ENCODE data around the gene REM2. TPM values are rescaled to one million over a fixed set of nuclear protein-coding genes. Genes with fewer than 3 reads are reported as not detected.
A peak's percentile ranks its signal among the peaks of the same experiment; 100 is the strongest.
"Not testable (repeated sequence)": the region's sequence is repeated elsewhere in the genome, so short reads cannot be mapped to it uniquely, and the experiment has no call there.

REM2 gene
- polyA plus RNA-seq, 3 donors = 1.8 TPM; not detected in 2

DNA sequence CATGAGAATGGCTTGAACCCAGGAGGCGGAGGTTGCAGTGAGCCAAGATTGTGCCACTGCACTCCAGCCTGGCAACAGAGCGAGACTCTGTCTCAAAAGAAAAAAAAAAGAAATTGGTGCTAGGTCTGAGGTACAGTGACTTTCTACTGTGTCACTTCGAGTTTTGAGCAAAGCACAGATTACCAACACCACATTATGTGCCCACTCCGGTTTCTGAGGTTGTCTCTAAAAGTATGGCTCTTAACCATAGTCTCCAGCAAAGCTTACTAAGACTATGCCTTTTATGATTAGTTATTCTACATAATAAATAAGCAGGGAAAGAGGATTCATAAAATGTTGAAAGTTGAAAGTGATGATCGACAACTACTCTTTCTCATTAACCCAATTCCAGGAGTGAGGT lies 27.9 kb downstream of the REM2 start:
- H3K79me2 ChIP-seq (ENCODE audit: insufficient read depth, low read length) = peaks cover 84% of the 10 kb centered on the region
- Mint-ChIP-seq H3K4me1 (peaks cover 39% of the 10 kb centered on the region), H3K27me3 (ENCODE audit: low read depth in 3 of 3) (no peaks in the 10 kb centered on the region), H3K36me3 (peaks cover 36 to 66% of the 10 kb centered on the region in 2 donors), H3K27ac (peak overlapping the region in 2 of 7 donors; percentile 75 to 82), H3K9me3 (no peaks in the 10 kb centered on the region), H3K4me3 (no peak overlapping the region)
- no peak overlapping the region for H2AFZ ChIP-seq (ENCODE audit: insufficient read depth, low read depth, low read length, poor library complexity, severe bottlenecking)
- no peaks in the 10 kb centered on the region for H3K27me3 ChIP-seq (ENCODE audit: control insufficient read depth in 2 of 2, insufficient read depth in 2 of 2, low read length in 2 of 2)
- no peaks in the 10 kb centered on the region for H4K20me1 ChIP-seq (ENCODE audit: insufficient read depth, low read length)
- H3K36me3 ChIP-seq (replicated peaks in 1 of 2; ENCODE audit: control insufficient read depth in 1 of 2, insufficient read depth in 2 of 2, low read length in 2 of 2) = peaks cover 45 to 57% of the 10 kb centered on the region in 2 donors
- H3K4me1 ChIP-seq (ENCODE audit: control insufficient read depth in 1 of 2, insufficient read depth in 2 of 2, low read length in 2 of 2) = peaks cover 39 to 45% of the 10 kb centered on the region in 2 donors
- no peaks in the 10 kb centered on the region for H3K9me3 ChIP-seq (replicated peaks in 1 of 2; ENCODE audit: control insufficient read depth in 1 of 2, insufficient read depth in 1 of 2, low read length in 2 of 2)
- intact Hi-C loops (cut with micrococcal nuclease) = no loop called here
- H3K9ac ChIP-seq (ENCODE audit: insufficient read depth, low read length, poor library complexity, severe bottlenecking) = no peak overlapping the region
- H3K4me3 ChIP-seq (replicated peaks in 1 of 3; ENCODE audit: low read depth in 2 of 3, low read length in 3 of 3) = no peak overlapping the region
- H3K4me2 ChIP-seq (replicated peaks; ENCODE audit: extremely low read depth, low read length, poor library complexity, severe bottlenecking) = no peak overlapping the region
- peak overlapping the region in 1 of 2 donors; percentile 28 for H3K27ac ChIP-seq (ENCODE audit: low read depth in 1 of 2, low read length in 2 of 2)
- DNase-seq = no peak
- no CpG with 5 or more reads among the region's 5 CpGs for WGBS (ENCODE audit: insufficient coverage)
- TF ChIP-seq, protein P1, sequence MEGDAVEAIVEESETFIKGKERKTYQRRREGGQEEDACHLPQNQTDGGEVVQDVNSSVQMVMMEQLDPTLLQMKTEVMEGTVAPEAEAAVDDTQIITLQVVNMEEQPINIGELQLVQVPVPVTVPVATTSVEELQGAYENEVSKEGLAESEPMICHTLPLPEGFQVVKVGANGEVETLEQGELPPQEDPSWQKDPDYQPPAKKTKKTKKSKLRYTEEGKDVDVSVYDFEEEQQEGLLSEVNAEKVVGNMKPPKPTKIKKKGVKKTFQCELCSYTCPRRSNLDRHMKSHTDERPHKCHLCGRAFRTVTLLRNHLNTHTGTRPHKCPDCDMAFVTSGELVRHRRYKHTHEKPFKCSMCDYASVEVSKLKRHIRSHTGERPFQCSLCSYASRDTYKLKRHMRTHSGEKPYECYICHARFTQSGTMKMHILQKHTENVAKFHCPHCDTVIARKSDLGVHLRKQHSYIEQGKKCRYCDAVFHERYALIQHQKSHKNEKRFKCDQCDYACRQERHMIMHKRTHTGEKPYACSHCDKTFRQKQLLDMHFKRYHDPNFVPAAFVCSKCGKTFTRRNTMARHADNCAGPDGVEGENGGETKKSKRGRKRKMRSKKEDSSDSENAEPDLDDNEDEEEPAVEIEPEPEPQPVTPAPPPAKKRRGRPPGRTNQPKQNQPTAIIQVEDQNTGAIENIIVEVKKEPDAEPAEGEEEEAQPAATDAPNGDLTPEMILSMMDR (IDR thresholded peaks at IDR 0.05) = no peak

- peaks cover 48 to 53% of the 10 kb centered on the region in 2 donors for H3K4me1 ChIP-seq (ENCODE audit: control insufficient read depth in 1 of 2, insufficient read depth in 2 of 2, low read length in 2 of 2)
- peaks cover 48% of the 10 kb centered on the region for H3K4me1 Mint-ChIP-seq
- no CpG with 5 or more reads among the region's 4 CpGs for WGBS (ENCODE audit: insufficient coverage)
- H3K79me2 ChIP-seq (ENCODE audit: insufficient read depth, low read length) = peaks cover 84% of the 10 kb centered on the region
- not testable (repeated sequence) for H3K27me3 ChIP-seq (ENCODE audit: control insufficient read depth in 2 of 2, insufficient read depth in 2 of 2, low read length in 2 of 2); H3K4me3 Mint-ChIP-seq; H3K9me3 ChIP-seq (replicated peaks in 1 of 2; ENCODE audit: control insufficient read depth in 1 of 2, insufficient read depth in 1 of 2, low read length in 2 of 2); H4K20me1 ChIP-seq (ENCODE audit: insufficient read depth, low read length); H3K9ac ChIP-seq (ENCODE audit: insufficient read depth, low read length, poor library complexity, severe bottlenecking); H2AFZ ChIP-seq (ENCODE audit: insufficient read depth, low read depth, low read length, poor library complexity, severe bottlenecking); H3K9me3 Mint-ChIP-seq; H3K27me3 Mint-ChIP-seq (ENCODE audit: low read depth in 3 of 3)
- H3K27ac ChIP-seq (ENCODE audit: low read depth in 1 of 2, low read length in 2 of 2) = peak overlapping the region; percentile 77 to 99
- peaks cover 16 to 25% of the 10 kb centered on the region in 2 donors for H3K36me3 ChIP-seq (replicated peaks in 1 of 2; ENCODE audit: control insufficient read depth in 1 of 2, insufficient read depth in 2 of 2, low read length in 2 of 2)
- peak overlapping the region; percentile 90 to 100 (median 100) for H3K27ac Mint-ChIP-seq
- DNase-seq = peak; percentile 21 to 71 (median 59)
- H3K36me3 Mint-ChIP-seq = peaks cover 26 to 50% of the 10 kb centered on the region in 2 donors
- peak overlapping the region; percentile 34 for H3K4me2 ChIP-seq (replicated peaks; ENCODE audit: extremely low read depth, low read length, poor library complexity, severe bottlenecking)
- intact Hi-C loops (cut with micrococcal nuclease) = loop anchor here in 1 of 2 donors (5.0 kb wide), 1 partner anchor 43 kb away; the partner anchor contains the start of gene LRP10
- peak overlapping the region in 1 of 3 experiments; percentile 36 for H3K4me3 ChIP-seq (replicated peaks in 1 of 3; ENCODE audit: low read depth in 2 of 3, low read length in 3 of 3)
Observed at GRCh38 chr14:22914836-22915235, 31.8 kb downstream of the REM2 start.
